Measurements from ENCODE around the gene PACRG. TPM values are rescaled to one million over a fixed set of nuclear protein-coding genes. Genes with fewer than 3 reads are reported as not detected.

Gene PACRG
- total and polyA plus RNA-seq, 2 of the 4 experiments (the other 2 are of a cell fraction): not detected

DNA sequence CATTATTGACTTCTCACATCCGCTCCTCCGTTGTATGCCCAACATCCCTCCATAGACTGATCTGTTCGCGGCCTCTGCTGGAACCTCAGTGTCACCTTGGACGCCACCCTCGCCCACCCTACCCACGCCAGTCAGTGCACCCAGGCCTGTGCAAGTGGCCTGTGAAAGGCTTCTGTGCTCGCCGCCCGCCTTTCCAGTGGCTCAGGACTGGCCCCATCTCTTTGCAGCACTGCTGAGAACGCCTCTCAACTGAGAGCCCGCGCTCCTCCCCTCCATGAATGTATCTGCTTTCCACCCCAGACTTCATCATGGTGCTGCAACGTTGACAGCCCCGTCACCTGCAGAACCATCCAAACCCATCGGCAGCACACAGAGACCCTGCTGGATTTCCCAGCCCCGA, 459.4 kb downstream of the PACRG start:
- Histone ChIP-seq H2AFZ (replicated peaks; ENCODE audit: low read length, poor library complexity) (no peak overlapping the region), H3K4me2 (ENCODE audit: low read depth, low read length) (no peak overlapping the region), H3K9ac (ENCODE audit: low read depth, low read length) (no peak overlapping the region), H3K79me1 (ENCODE audit: low read depth in 1 of 2, low read length in 2 of 2) (no peaks in the 10 kb centered on the region), H4K91ac (ENCODE audit: insufficient read depth, low read depth, low read length) (no peak overlapping the region), H2AK9ac (replicated peaks; ENCODE audit: low read depth, low read length, poor library complexity) (no peak overlapping the region), H3K56ac (ENCODE audit: extremely low read depth, insufficient read depth, low read length) (no peak overlapping the region), H3K9me1 (ENCODE audit: insufficient read depth, low read length) (no peaks in the 10 kb centered on the region), H3K27me3 (ENCODE audit: control insufficient read depth, insufficient read depth, low read length) (no peaks in the 10 kb centered on the region), H3K4ac (ENCODE audit: low read depth, low read length) (no peak overlapping the region), H2BK15ac (ENCODE audit: low read depth, low read length) (no peak overlapping the region), H2BK5ac (ENCODE audit: low read depth, low read length, poor library complexity, severe bottlenecking) (no peak overlapping the region), H3K27ac (ENCODE audit: insufficient read depth, low read length) (no peak overlapping the region), H3K36me3 (ENCODE audit: control insufficient read depth, insufficient read depth, low read length) (no peaks in the 10 kb centered on the region), H3K9me3 (ENCODE audit: control insufficient read depth, insufficient read depth, low read length) (peaks cover 22% of the 10 kb centered on the region), H4K8ac (ENCODE audit: low read depth in 2 of 2, low read length in 2 of 2) (no peak overlapping the region), H4K20me1 (ENCODE audit: insufficient read depth, low read length) (no peaks in the 10 kb centered on the region), H3K23ac (ENCODE audit: low read depth, low read length) (no peak overlapping the region), H3K18ac (ENCODE audit: low read depth, low read length) (no peak overlapping the region), H3K4me3 (ENCODE audit: insufficient read depth, low read depth, low read length) (no peak overlapping the region), H2BK120ac (ENCODE audit: low read depth, low read length) (no peak overlapping the region), H3K14ac (replicated peaks; ENCODE audit: low read depth, low read length) (no peak overlapping the region), H4K5ac (ENCODE audit: low read depth, low read length) (no peak overlapping the region), H3K4me1 (ENCODE audit: control insufficient read depth, insufficient read depth, low read length) (no peaks in the 10 kb centered on the region), H2BK20ac (ENCODE audit: low read depth, low read length) (no peak overlapping the region), H2AK5ac (ENCODE audit: low read depth, low read length) (no peak overlapping the region)
- no peak for ATAC-seq (ENCODE audit: low read depth)
- DNase-seq: no peak
- dilution Hi-C loops (cut with HindIII; ENCODE audit: low sequenced_read_pairs, unreplicated experiment): no loop called here
- ChIA-PET POLR2A (ENCODE audit: unreplicated experiment) (no interaction called here), CTCF (no interaction called here)
- 78% methylated on average over 12 of the region's 17 CpGs; no CpG with 5 or more reads in 1 of the 2 experiments for WGBS, 2 experiments (ENCODE audit: extremely low coverage in 2 of 2, insufficient read length in 1 of 2)
- intact Hi-C loops (cut with micrococcal nuclease): no loop called here
- TF ChIP-seq CEBPB (IDR thresholded peaks at IDR 0.05; ENCODE audit: low read depth, low read length) (no peak), ELK1 (IDR thresholded peaks at IDR 0.05; ENCODE audit: borderline replicate concordance, low read depth, low read length) (no peak), RAD21 (IDR thresholded peaks at IDR 0.05; ENCODE audit: low read length) (no peak), FOS (IDR thresholded peaks at IDR 0.05; ENCODE audit: low read depth, low read length) (no peak), NFE2L2 (IDR thresholded peaks at IDR 0.05; ENCODE audit: low read depth, low read length) (no peak), MAZ (IDR thresholded peaks at IDR 0.05; ENCODE audit: borderline replicate concordance, low read depth, low read length) (no peak), MXI1 (IDR thresholded peaks at IDR 0.05; ENCODE audit: borderline replicate concordance, low read depth, low read length) (no peak), RFX5 (IDR thresholded peaks at IDR 0.05; ENCODE audit: low read depth, low read length) (no peak), SMC3 (IDR thresholded peaks at IDR 0.05; ENCODE audit: low read depth, low read length) (no peak), BHLHE40 (IDR thresholded peaks at IDR 0.05; ENCODE audit: low read depth, low read length) (no peak), RCOR1 (IDR thresholded peaks at IDR 0.05; ENCODE audit: insufficient replicate concordance, low read length) (no peak), MAFK (IDR thresholded peaks at IDR 0.05; ENCODE audit: low read depth, low read length) (no peak), POLR2A (IDR thresholded peaks at IDR 0.05; ENCODE audit: low read depth, low read length) (no peak), CHD1 (IDR thresholded peaks at IDR 0.05; ENCODE audit: low read depth, low read length) (no peak), CTCF (conservative IDR thresholded peaks at IDR 0.05; ENCODE audit: low read depth, low read length) (no peak)
- TF ChIP-seq, protein P1, sequence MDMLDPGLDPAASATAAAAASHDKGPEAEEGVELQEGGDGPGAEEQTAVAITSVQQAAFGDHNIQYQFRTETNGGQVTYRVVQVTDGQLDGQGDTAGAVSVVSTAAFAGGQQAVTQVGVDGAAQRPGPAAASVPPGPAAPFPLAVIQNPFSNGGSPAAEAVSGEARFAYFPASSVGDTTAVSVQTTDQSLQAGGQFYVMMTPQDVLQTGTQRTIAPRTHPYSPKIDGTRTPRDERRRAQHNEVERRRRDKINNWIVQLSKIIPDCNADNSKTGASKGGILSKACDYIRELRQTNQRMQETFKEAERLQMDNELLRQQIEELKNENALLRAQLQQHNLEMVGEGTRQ (IDR thresholded peaks at IDR 0.05; ENCODE audit: low read depth, low read length): no peak
- no TSS peak for BruUV-seq (replicated peaks)
- in situ Hi-C loops (cut with MboI; ENCODE audit: low sequenced_read_pairs): no loop called here
